MCF 10A (cell line): ENCODE results near the gene LARGE2. TPM values are rescaled to one million over a fixed set of nuclear protein-coding genes. Genes with fewer than 3 reads are reported as not detected.
"Not testable (repeated sequence)": the region's sequence is repeated elsewhere in the genome, so short reads cannot be mapped to it uniquely, and the experiment has no call there.

Experiments used
- BruUV-seq: library from RNA; stranded (reverse); fragments of 400-500 nt; replicated peaks from 2 replicates; lab custom pipeline; 2021; lab: Mats Ljungman, UMichigan
- CTCF ChIA-PET: fragments of 300-600 bp; sonication (Branson Sonifier 250); formaldehyde crosslinking; extraction: SDS; loops from one replicate; lab custom pipeline; 2021; ENCODE audit warnings: antibody characterized with exemption, inconsistent platforms; lab: Yijun Ruan, JAX
- POLR2A ChIA-PET: fragments of 300-600, 350-650 bp; sonication (Branson Sonifier 250); formaldehyde crosslinking; extraction: SDS; loops from one replicate; lab custom pipeline; 2020; ENCODE audit warnings: antibody characterized with exemption, inconsistent platforms; lab: Yijun Ruan, JAX
- DNase-seq: peaks from one replicate; pipeline ENCODE4 v3.0.0-alpha.2; 2018; ENCODE audit not compliant: unreplicated experiment
- H3K27ac Mint-ChIP-seq: one replicate; pipeline ENCODE4 v1.8.0; 2022; ENCODE audit warnings: mild to moderate bottlenecking, low read depth, mixed read lengths; ENCODE audit not compliant: unreplicated experiment
- H3K27me3 Mint-ChIP-seq: one replicate; pipeline ENCODE4 v1.8.0; 2022; ENCODE audit warnings: mixed read lengths; ENCODE audit not compliant: insufficient read depth, unreplicated experiment
- H3K36me3 Mint-ChIP-seq: one replicate; pipeline ENCODE4 v1.8.0; 2022; ENCODE audit warnings: mild to moderate bottlenecking, moderate library complexity, mixed read lengths; ENCODE audit not compliant: insufficient read depth, unreplicated experiment
- H3K4me1 Mint-ChIP-seq: one replicate; pipeline ENCODE4 v1.8.0; 2022; ENCODE audit warnings: mixed read lengths; ENCODE audit not compliant: insufficient read depth, unreplicated experiment
- H3K4me3 Mint-ChIP-seq: one replicate; pipeline ENCODE4 v1.8.0; 2022; ENCODE audit warnings: mild to moderate bottlenecking, moderate library complexity, mixed read lengths; ENCODE audit not compliant: unreplicated experiment
- H3K9me3 Mint-ChIP-seq: one replicate; pipeline ENCODE4 v1.8.0; 2022; ENCODE audit warnings: mixed read lengths; ENCODE audit not compliant: unreplicated experiment
- CTCF ChIP-seq: fragments of 200-600 bp; IDR thresholded peaks from one replicate; pipeline ENCODE4 v1.8.0; 2022; ENCODE audit warnings: antibody characterized with exemption, mild to moderate bottlenecking; ENCODE audit not compliant: unreplicated experiment
- intact Hi-C: fragments of 100-400 bp; cut with micrococcal nuclease; formaldehyde crosslinking; loops from 2 replicates; pipeline ENCODE4 v1.14.1; 2022
- total RNA-seq: library from RNA; stranded (reverse); gene quantifications from 2 replicates; pipeline ENCODE4 v1.2.3, GENCODE V29; 2022

LARGE2 gene
- total RNA-seq, 1 experiment from 2014 or later, result 0.91 TPM

- BruUV-seq, result no TSS peak
- ChIA-PET CTCF (interaction anchor here (1.1 to 1.2 kb wide), 2 partner anchors 40 to 56 kb away, joined by 4 read pairs; no protein-coding TSS in a partner anchor), POLR2A (interaction anchor here (0.6 to 1.7 kb wide), 5 partner anchors 9 to 692 kb away, joined by 3 to 6 read pairs (median 4); no protein-coding TSS in a partner anchor)
These were observed 22.8 kb upstream of the LARGE2 start for GRCh38 chr11:45899448-45900174.

GRCh38 chr11:45900175-45900800 is 22.2 kb upstream of the LARGE2 start:
- BruUV-seq, H3K27me3 Mint-ChIP-seq, H3K9me3 Mint-ChIP-seq, intact Hi-C loops, DNase-seq, H3K4me1 Mint-ChIP-seq, H3K36me3 Mint-ChIP-seq: not testable (repeated sequence)
- peak overlapping the region; percentile 39 for H3K27ac Mint-ChIP-seq
- H3K4me3 Mint-ChIP-seq, result peak overlapping the region; percentile 47
- ChIA-PET CTCF (interaction anchor here (1.0 kb wide), 1 partner anchor 11 kb away, joined by 5 read pairs; no protein-coding TSS in a partner anchor), POLR2A (interaction anchor here (0.6 to 1.5 kb wide), 4 partner anchors 9 to 393 kb away, joined by 3 to 5 read pairs (median 4); partner anchors contain the start of gene PEX16)

More at GRCh38 chr11:45899448-45900174, 22.8 kb upstream of the LARGE2 start:
- DNase-seq, result peak; percentile 64
- Mint-ChIP-seq H3K4me3 (peak overlapping the region; percentile 47), H3K27ac (peak overlapping the region; percentile 39), H3K27me3 (no peaks in the 10 kb centered on the region), H3K9me3 (no peaks in the 10 kb centered on the region), H3K36me3 (peaks cover 6% of the 10 kb centered on the region), H3K4me1 (peaks cover 8% of the 10 kb centered on the region)
- TF ChIP-seq CTCF, result no peak
- intact Hi-C loops, result loop anchor here (10.0 kb wide), 1 partner anchor 55 kb away; the partner anchor contains the start of gene CRY2

GRCh38 chr11:45900916-45901617 is 21.4 kb upstream of the LARGE2 start:
- ChIA-PET POLR2A (interaction anchor here (0.6 to 1.5 kb wide), 4 partner anchors 8 to 393 kb away, joined by 3 to 5 read pairs (median 4); partner anchors contain the start of gene PEX16), CTCF (interaction anchor here (1.0 kb wide), 1 partner anchor 12 kb away, joined by 5 read pairs; no protein-coding TSS in a partner anchor)
- TF ChIP-seq CTCF, result no peak
- Mint-ChIP-seq H3K27me3 (no peaks in the 10 kb centered on the region), H3K36me3 (peaks cover 14% of the 10 kb centered on the region), H3K4me3 (peak overlapping the region; percentile 47), H3K9me3 (no peaks in the 10 kb centered on the region), H3K4me1 (peaks cover 8% of the 10 kb centered on the region), H3K27ac (no peak overlapping the region)
- intact Hi-C loops, result no loop called here
- DNase-seq, result no peak
- no TSS peak for BruUV-seq

- H3K4me1 Mint-ChIP-seq, result peaks cover 8% of the 10 kb centered on the region
- DNase-seq, result no peak
- POLR2A ChIA-PET, result interaction anchor here (1.4 kb wide), 1 partner anchor 17 kb away, joined by 5 read pairs; the partner anchor contains the start of gene PEX16
- peaks cover 19% of the 10 kb centered on the region for H3K36me3 Mint-ChIP-seq
- no TSS peak for BruUV-seq
- no peaks in the 10 kb centered on the region for H3K9me3 Mint-ChIP-seq
- intact Hi-C loops, result no loop called here
- H3K27me3 Mint-ChIP-seq, result no peaks in the 10 kb centered on the region
- H3K27ac Mint-ChIP-seq, result no peak overlapping the region
- no peak overlapping the region for H3K4me3 Mint-ChIP-seq
- CTCF ChIA-PET, result interaction anchor here (1.0 kb wide), 1 partner anchor 12 kb away, joined by 5 read pairs; no protein-coding TSS in a partner anchor
- TF ChIP-seq CTCF, result no peak
These were observed 20.8 kb upstream of the LARGE2 start for GRCh38 chr11:45901626-45902025.
